ENCODE data around the gene SEMA3D. TPM values are rescaled to one million over a fixed set of nuclear protein-coding genes. Genes with fewer than 3 reads are reported as not detected.

The SEMA3D gene
- total and polyA plus RNA-seq, 2 donors (not counting 3 experiments of a cell fraction or from before 2014, with no cell fraction given), result 9.9 to 10.3 TPM

DNA sequence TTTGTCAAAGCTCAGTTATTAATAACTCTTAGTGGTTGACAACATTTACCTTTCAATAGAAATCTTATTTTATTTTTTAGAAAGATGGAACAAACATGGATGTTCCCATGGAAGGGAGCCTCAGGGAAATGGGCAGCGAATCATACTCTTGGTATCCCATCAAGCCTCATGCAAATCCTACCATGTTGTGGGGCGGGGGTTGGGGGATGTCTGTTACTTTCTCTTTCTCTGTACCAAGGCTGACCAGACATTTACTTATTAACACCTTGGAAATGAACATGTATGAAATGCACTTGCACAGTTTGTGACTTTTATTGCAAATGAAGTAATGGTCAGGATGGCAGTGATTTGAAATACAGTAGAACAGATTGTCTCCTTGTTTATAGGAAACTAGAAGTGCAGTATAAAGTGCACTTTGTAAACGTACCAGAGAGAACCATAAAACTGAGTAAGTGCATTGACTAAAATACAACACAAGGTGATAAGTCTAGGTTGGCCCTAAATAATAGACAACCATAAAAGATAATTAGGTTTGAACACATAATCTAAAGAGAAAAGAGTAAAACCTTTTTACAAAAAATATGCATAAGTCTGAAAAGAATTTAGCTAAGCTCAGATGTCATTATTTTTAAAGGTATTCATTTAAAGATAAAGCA, 32.4 kb downstream of the SEMA3D start:
- intact Hi-C loops (cut with micrococcal nuclease) (no loop called here), dilution Hi-C loops (cut with MboI; ENCODE audit: extremely low pct_ligation_motif_present, low sequenced_read_pairs) (no loop called here)
- Histone ChIP-seq H3K27me3 (ENCODE audit: control insufficient read depth in 2 of 2, insufficient read depth in 2 of 2, low read length in 2 of 2) (no peaks in the 10 kb centered on the region), H3K9ac (replicated peaks; ENCODE audit: extremely low read depth, insufficient read depth, low read length) (no peak overlapping the region), H2AFZ (ENCODE audit: low read depth, low read length) (no peak overlapping the region), H3K9me1 (replicated peaks; ENCODE audit: control insufficient read depth, extremely low read depth, insufficient read depth, low read length) (no peaks in the 10 kb centered on the region), H3K4me2 (ENCODE audit: insufficient read depth, low read length) (no peak overlapping the region), H3K4me3 (replicated peaks in 1 of 3; ENCODE audit: insufficient read depth in 1 of 3, low read depth in 1 of 3, low read length in 3 of 3) (no peak overlapping the region), H3K9me3 (replicated peaks; ENCODE audit: control insufficient read depth, insufficient read depth, low read length) (no peaks in the 10 kb centered on the region), H3K79me2 (ENCODE audit: control insufficient read depth, insufficient read depth, low read length) (no peaks in the 10 kb centered on the region), H3K4me1 (ENCODE audit: control insufficient read depth, extremely low read depth, insufficient read depth, low read length) (no peaks in the 10 kb centered on the region), H3K27ac (ENCODE audit: insufficient read depth, low read depth, low read length) (no peak overlapping the region), H3K36me3 (ENCODE audit: control insufficient read depth in 2 of 2, extremely low read depth in 1 of 2, insufficient read depth in 2 of 2, low read length in 2 of 2) (no peaks in the 10 kb centered on the region), H4K20me1 (replicated peaks; ENCODE audit: control insufficient read depth, extremely low read depth, insufficient read depth, low read length) (no peaks in the 10 kb centered on the region)
- ChIA-PET POLR2A (no interaction called here), CTCF (no interaction called here)
- DNase-seq (ENCODE audit: low read depth, low spot score) (no peak), FAIRE-seq (no peak)
- TF ChIP-seq, protein P1, sequence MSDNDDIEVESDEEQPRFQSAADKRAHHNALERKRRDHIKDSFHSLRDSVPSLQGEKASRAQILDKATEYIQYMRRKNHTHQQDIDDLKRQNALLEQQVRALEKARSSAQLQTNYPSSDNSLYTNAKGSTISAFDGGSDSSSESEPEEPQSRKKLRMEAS (IDR thresholded peaks at IDR 0.05; ENCODE audit: insufficient read depth, insufficient read length), result no peak
- TF ChIP-seq JUN (IDR thresholded peaks at IDR 0.05; ENCODE audit: borderline replicate concordance, insufficient read depth, insufficient read length, low read depth) (no peak), MYC (IDR thresholded peaks at IDR 0.05; ENCODE audit: low read depth, low read length) (no peak), FOS (IDR thresholded peaks at IDR 0.05; ENCODE audit: borderline replicate concordance, insufficient read depth, low read length) (no peak), GATA2 (IDR thresholded peaks at IDR 0.05; ENCODE audit: insufficient read depth, insufficient read length, low read depth, low read length) (no peak), POLR2A (IDR thresholded peaks at IDR 0.05; ENCODE audit: low read depth, low read length) (no peak), POLR2AphosphoS5 (IDR thresholded peaks at IDR 0.05; ENCODE audit: insufficient read depth, low read depth, low read length) (no peak), EZH2 (IDR thresholded peaks at IDR 0.05; ENCODE audit: borderline replicate concordance, low read depth, low read length, severe bottlenecking) (no peak)
- TF ChIP-seq, protein P2, sequence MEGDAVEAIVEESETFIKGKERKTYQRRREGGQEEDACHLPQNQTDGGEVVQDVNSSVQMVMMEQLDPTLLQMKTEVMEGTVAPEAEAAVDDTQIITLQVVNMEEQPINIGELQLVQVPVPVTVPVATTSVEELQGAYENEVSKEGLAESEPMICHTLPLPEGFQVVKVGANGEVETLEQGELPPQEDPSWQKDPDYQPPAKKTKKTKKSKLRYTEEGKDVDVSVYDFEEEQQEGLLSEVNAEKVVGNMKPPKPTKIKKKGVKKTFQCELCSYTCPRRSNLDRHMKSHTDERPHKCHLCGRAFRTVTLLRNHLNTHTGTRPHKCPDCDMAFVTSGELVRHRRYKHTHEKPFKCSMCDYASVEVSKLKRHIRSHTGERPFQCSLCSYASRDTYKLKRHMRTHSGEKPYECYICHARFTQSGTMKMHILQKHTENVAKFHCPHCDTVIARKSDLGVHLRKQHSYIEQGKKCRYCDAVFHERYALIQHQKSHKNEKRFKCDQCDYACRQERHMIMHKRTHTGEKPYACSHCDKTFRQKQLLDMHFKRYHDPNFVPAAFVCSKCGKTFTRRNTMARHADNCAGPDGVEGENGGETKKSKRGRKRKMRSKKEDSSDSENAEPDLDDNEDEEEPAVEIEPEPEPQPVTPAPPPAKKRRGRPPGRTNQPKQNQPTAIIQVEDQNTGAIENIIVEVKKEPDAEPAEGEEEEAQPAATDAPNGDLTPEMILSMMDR (IDR thresholded peaks at IDR 0.05; ENCODE audit: extremely low read depth in 1 of 2, insufficient read depth in 1 of 2, low read depth in 1 of 2, low read length in 2 of 2), result no peak
- BruUV-seq (replicated peaks), result no TSS peak

Measured in endothelial cell of umbilical vein (primary cell).